GM18858 (cell line): ENCODE data around the gene KIF3A.

Experiments
- ATAC-seq: cut with Tn5 transposase; IDR thresholded peaks from one replicate; pipeline ENCODE4 v1.9.1; 2021; ENCODE audit not compliant: unreplicated experiment

Gene KIF3A

GRCh38 chr5:132736853-132737833, at the start of gene KIF3A:
Gene KIF3A (minus strand): TSS chr5:132737546. CDS start chr5:132737419, 127 bp downstream.
- ATAC-seq: peak; percentile 86

GRCh38 chr5:132787076-132787475, 49.7 kb upstream of the KIF3A start:
- no peak for ATAC-seq

GRCh38 chr5:132785864-132786263, 48.5 kb upstream of the KIF3A start:
- ATAC-seq: no peak

GRCh38 chr5:132785365-132785764, 48.0 kb upstream of the KIF3A start:
- ATAC-seq: no peak

GRCh38 chr5:132782101-132782500, 44.8 kb upstream of the KIF3A start:
- no peak for ATAC-seq

- ATAC-seq: no peak
Observed at GRCh38 chr5:132781029-132781428, 43.7 kb upstream of the KIF3A start.

- no peak for ATAC-seq
Observed at GRCh38 chr5:132780577-132780976, 43.2 kb upstream of the KIF3A start.

- ATAC-seq: no peak
Observed at GRCh38 chr5:132779961-132780360, 42.6 kb upstream of the KIF3A start.

GRCh38 chr5:132778856-132779255, 41.5 kb upstream of the KIF3A start:
- ATAC-seq: no peak

GRCh38 chr5:132778129-132778528, 40.8 kb upstream of the KIF3A start:
- ATAC-seq: no peak

- peak; percentile 39 for ATAC-seq
Observed at GRCh38 chr5:132777209-132778069, 40.1 kb upstream of the KIF3A start, which contains the start of gene SEPTIN8. Gene SEPTIN8 (minus strand): TSS chr5:132777239. CDS start chr5:132777137, 102 bp downstream.

- ATAC-seq: peak; percentile 22
Observed at GRCh38 chr5:132776938-132777208, 39.5 kb upstream of the KIF3A start.

GRCh38 chr5:132776131-132776937, 39.0 kb upstream of the KIF3A start:
- ATAC-seq: no peak

- no peak for ATAC-seq
Observed at GRCh38 chr5:132775476-132775961, 38.2 kb upstream of the KIF3A start.

- ATAC-seq: no peak
Observed at GRCh38 chr5:132774896-132775295, 37.5 kb upstream of the KIF3A start.

GRCh38 chr5:132774406-132774805, 37.1 kb upstream of the KIF3A start:
- ATAC-seq: no peak

- no peak for ATAC-seq
Observed at GRCh38 chr5:132773601-132774355, 36.4 kb upstream of the KIF3A start.

- ATAC-seq: no peak
Observed at GRCh38 chr5:132773114-132773513, 35.8 kb upstream of the KIF3A start.

- ATAC-seq: no peak
Observed at GRCh38 chr5:132772291-132773070, 35.1 kb upstream of the KIF3A start.
